A673 (cell line): Measurements from ENCODE around the gene EVI5L. TPM values are rescaled to one million over a fixed set of nuclear protein-coding genes. Genes with fewer than 3 reads are reported as not detected.
A peak's percentile ranks its signal among the peaks of the same experiment; 100 is the strongest.
"Not testable (repeated sequence)": the region's sequence is repeated elsewhere in the genome, so short reads cannot be mapped to it uniquely, and the experiment has no call there.

Experiments used
- BruUV-seq: library from RNA; stranded (reverse); fragments of 400-500 nt; replicated peaks from 2 replicates; lab custom pipeline; 2021; lab: Mats Ljungman, UMichigan
- CTCF ChIA-PET: fragments of 300-600 bp; sonication (Branson Sonifier 250); formaldehyde crosslinking; loops from one replicate; lab custom pipeline; 2022; ENCODE audit warnings: antibody characterized with exemption; lab: Charles Lee
- POLR2A ChIA-PET: fragments of 300-600 bp; sonication (Branson Sonifier 250); formaldehyde crosslinking; loops from one replicate; lab custom pipeline; 2022; ENCODE audit warnings: antibody characterized with exemption; ENCODE audit not compliant: low non-redundant PET; lab: Charles Lee
- DNase-seq: peaks from one replicate; pipeline ENCODE4 v3.0.0-alpha.2; 2015; ENCODE audit warnings: low spot score
- H3K27ac ChIP-seq: fragments of 200-600 bp; sonication (generic); 2 replicates; pipeline ENCODE4 v1.5.1; 2016; ENCODE audit warnings: mixed run types, low read depth, mild to moderate bottlenecking, mixed read lengths, antibody characterized with exemption, low read length; ENCODE audit not compliant: poor library complexity, severe bottlenecking
- H3K27me3 ChIP-seq: fragments of 200-600 bp; sonication (generic); replicated peaks from 2 replicates; pipeline ENCODE4 v1.6.1; 2017; ENCODE audit warnings: mixed run types, low read depth, mild to moderate bottlenecking, mixed read lengths, antibody characterized with exemption, low read length; ENCODE audit not compliant: insufficient read depth, poor library complexity
- H3K36me3 ChIP-seq: fragments of 200-600 bp; sonication (generic); 2 replicates; pipeline ENCODE4 v1.6.1; 2016; ENCODE audit warnings: mixed run types, mild to moderate bottlenecking, mixed read lengths, antibody characterized with exemption, low read length; ENCODE audit not compliant: insufficient read depth, poor library complexity, severe bottlenecking
- H3K4me1 ChIP-seq: fragments of 200-600 bp; sonication (generic); 2 replicates; pipeline ENCODE4 v1.6.1; 2017; ENCODE audit warnings: mixed run types, mild to moderate bottlenecking, mixed read lengths, antibody characterized with exemption, low read length; ENCODE audit not compliant: insufficient read depth, poor library complexity, severe bottlenecking
- H3K4me3 ChIP-seq: fragments of 200-600 bp; sonication (generic); 2 replicates; pipeline ENCODE4 v1.5.1; 2016; ENCODE audit warnings: low read depth, mixed run types, mild to moderate bottlenecking, mixed read lengths, low read length; ENCODE audit not compliant: poor library complexity, severe bottlenecking
- H3K9me3 ChIP-seq: fragments of 200-600 bp; sonication (generic); 2 replicates; pipeline ENCODE4 v1.6.1; 2016; ENCODE audit warnings: mixed run types, low read depth, mild to moderate bottlenecking, mixed read lengths, antibody characterized with exemption, low read length; ENCODE audit not compliant: poor library complexity, severe bottlenecking
- CTCF ChIP-seq: fragments of 300-800, 200-600 bp; sonication (generic); conservative IDR thresholded peaks from 2 replicates; pipeline ENCODE4 v1.5.1; 2017; ENCODE audit warnings: low read depth, mild to moderate bottlenecking, antibody characterized with exemption, low read length, moderate library complexity, mixed read lengths
- EZH2 ChIP-seq: fragments of 200-600 bp; sonication (generic); IDR thresholded peaks from 2 replicates; pipeline ENCODE4 v1.6.1; 2017; ENCODE audit warnings: borderline replicate concordance, low read depth, mild to moderate bottlenecking, mixed read lengths, antibody characterized with exemption, low read length; ENCODE audit not compliant: poor library complexity, severe bottlenecking
- intact Hi-C: fragments of 100-400 bp; cut with micrococcal nuclease; formaldehyde crosslinking; loops from one replicate; pipeline ENCODE4 v1.10.0; 2022; ENCODE audit not compliant: unreplicated experiment
- total RNA-seq: library from RNA; stranded (reverse); gene quantifications from 2 replicates; pipeline ENCODE4 v1.2.3, GENCODE V29; 2021

The EVI5L gene
- total RNA-seq, 1 experiment from 2014 or later = 4.8 TPM

- no peak for DNase-seq
- no peaks in the 10 kb centered on the region for H3K4me1 ChIP-seq
- no peaks in the 10 kb centered on the region for H3K27me3 ChIP-seq
- ChIA-PET CTCF (interaction anchor here (1.0 kb wide), 2 partner anchors 35 to 56 kb away, joined by 3 to 5 read pairs; no protein-coding TSS in a partner anchor), POLR2A (interaction anchor here (0.7 kb wide), 1 partner anchor 16 kb away, joined by 4 read pairs; the partner anchor contains the start of gene MAP2K7)
- BruUV-seq = no TSS peak
- H3K9me3 ChIP-seq = no peaks in the 10 kb centered on the region
- no peaks in the 10 kb centered on the region for H3K36me3 ChIP-seq
- intact Hi-C loops = no loop called here
- H3K4me3 ChIP-seq = peak overlapping the region; percentile 48
- TF ChIP-seq EZH2 = no peak
- no peak for TF ChIP-seq CTCF
- H3K27ac ChIP-seq = no peak overlapping the region
Observed at GRCh38 chr19:7887408-7888144, 57.6 kb downstream of the EVI5L start.

GRCh38 chr19:7888145-7888825 is 58.3 kb downstream of the EVI5L start, which contains the start of gene LRRC8E:
Gene LRRC8E (plus strand): TSS chr19:7888510. CDS start chr19:7895604, 7,094 bp downstream.
- Histone ChIP-seq H3K27ac (no peak within 1 kb of the TSS), H3K4me1 (no peaks in the 10 kb centered on the region), H3K9me3 (no peaks in the 10 kb centered on the region), H3K4me3 (peak within 1 kb of the TSS; percentile 48), H3K36me3 (no peaks in the 10 kb centered on the region), H3K27me3 (no peaks in the 10 kb centered on the region)
- TF ChIP-seq CTCF (no peak), EZH2 (no peak)
- intact Hi-C loops = no loop called here
- ChIA-PET CTCF (no interaction called here), POLR2A (no interaction called here)
- no TSS peak for BruUV-seq
- peak; percentile 62 for DNase-seq

- Histone ChIP-seq H3K36me3 (no peaks in the 10 kb centered on the region), H3K27ac (no peak overlapping the region), H3K27me3 (no peaks in the 10 kb centered on the region), H3K9me3 (no peaks in the 10 kb centered on the region), H3K4me3 (peak overlapping the region; percentile 48), H3K4me1 (no peaks in the 10 kb centered on the region)
- CTCF ChIA-PET = no interaction called here
- BruUV-seq = no TSS peak
- no peak for TF ChIP-seq CTCF
- TF ChIP-seq EZH2 = no peak
- POLR2A ChIA-PET = no interaction called here
- no peak for DNase-seq
- intact Hi-C loops = no loop called here
Observed at GRCh38 chr19:7888826-7889217, 58.8 kb downstream of the EVI5L start.

- POLR2A ChIA-PET, H3K27me3 ChIP-seq, CTCF ChIA-PET, H3K27ac ChIP-seq, H3K9me3 ChIP-seq, intact Hi-C loops, H3K4me1 ChIP-seq, H3K4me3 ChIP-seq, BruUV-seq, H3K36me3 ChIP-seq, DNase-seq: not testable (repeated sequence)
Observed at GRCh38 chr19:7893362-7894101, 63.5 kb downstream of the EVI5L start.
